ENCODE data around the gene ITPRID1. TPM values are rescaled to one million over a fixed set of nuclear protein-coding genes. Genes with fewer than 3 reads are reported as not detected.

Gene ITPRID1
- total RNA-seq, 2 donors from 2014 or later = not detected

GRCh38 chr7:31516680-31517502 lies 3.0 kb downstream of the ITPRID1 start:
- Histone ChIP-seq H3K27me3 (no peaks in the 10 kb centered on the region), H3K9me3 (no peaks in the 10 kb centered on the region), H3K4me3 (no peak overlapping the region), H3K4me1 (no peaks in the 10 kb centered on the region), H3K36me3 (no peaks in the 10 kb centered on the region), H3K27ac (no peak overlapping the region)
- DNase-seq (ENCODE audit: low spot score) = no peak
- no peak for TF ChIP-seq CTCF (IDR thresholded peaks at IDR 0.05)

GRCh38 chr7:31517513-31517912 lies 3.6 kb downstream of the ITPRID1 start:
- no peak for TF ChIP-seq CTCF (IDR thresholded peaks at IDR 0.05)
- Histone ChIP-seq H3K27ac (no peak overlapping the region), H3K4me3 (no peak overlapping the region), H3K9me3 (no peaks in the 10 kb centered on the region), H3K36me3 (no peaks in the 10 kb centered on the region), H3K4me1 (no peaks in the 10 kb centered on the region), H3K27me3 (no peaks in the 10 kb centered on the region)
- no peak for DNase-seq (ENCODE audit: low spot score)

GRCh38 chr7:31518766-31519165 lies 4.9 kb downstream of the ITPRID1 start:
- no peak for TF ChIP-seq CTCF (IDR thresholded peaks at IDR 0.05)
- H3K36me3 ChIP-seq = no peaks in the 10 kb centered on the region
- H3K27me3 ChIP-seq = no peaks in the 10 kb centered on the region
- H3K9me3 ChIP-seq = no peaks in the 10 kb centered on the region
- no peak overlapping the region for H3K27ac ChIP-seq
- H3K4me1 ChIP-seq = no peaks in the 10 kb centered on the region
- no peak overlapping the region for H3K4me3 ChIP-seq
- DNase-seq (ENCODE audit: low spot score) = no peak

GRCh38 chr7:31521336-31522010 lies 7.6 kb downstream of the ITPRID1 start:
- H3K4me1 ChIP-seq = no peaks in the 10 kb centered on the region
- no peaks in the 10 kb centered on the region for H3K36me3 ChIP-seq
- no peak for DNase-seq (ENCODE audit: low spot score)
- no peak overlapping the region for H3K4me3 ChIP-seq
- no peak for TF ChIP-seq CTCF (IDR thresholded peaks at IDR 0.05)
- no peaks in the 10 kb centered on the region for H3K27me3 ChIP-seq
- no peaks in the 10 kb centered on the region for H3K9me3 ChIP-seq
- H3K27ac ChIP-seq = no peak overlapping the region

- Histone ChIP-seq H3K27ac (no peak overlapping the region), H3K4me1 (no peaks in the 10 kb centered on the region), H3K9me3 (no peaks in the 10 kb centered on the region), H3K36me3 (no peaks in the 10 kb centered on the region), H3K4me3 (no peak overlapping the region), H3K27me3 (no peaks in the 10 kb centered on the region)
- no peak for DNase-seq (ENCODE audit: low spot score)
- TF ChIP-seq CTCF (IDR thresholded peaks at IDR 0.05) = no peak
Observed at GRCh38 chr7:31526864-31527263, 13.0 kb downstream of the ITPRID1 start.

Data from right atrium auricular region (tissue), 2 donors.